NOMO-1 (cell line): ENCODE data around the gene CYB5R3.
"Not testable (repeated sequence)": the region's sequence is repeated elsewhere in the genome, so short reads cannot be mapped to it uniquely, and the experiment has no call there.

Source experiments
- DNase-seq, 2 experiments: peaks; one replicate each; lab custom pipeline; 2025; ENCODE audit not compliant: unreplicated experiment in 2 of 2; lab: John Stamatoyannopoulos, UW

The CYB5R3 gene

GRCh38 chr22:42608136-42608822 is 40.9 kb downstream of the CYB5R3 start:
- no peak for DNase-seq

DNA sequence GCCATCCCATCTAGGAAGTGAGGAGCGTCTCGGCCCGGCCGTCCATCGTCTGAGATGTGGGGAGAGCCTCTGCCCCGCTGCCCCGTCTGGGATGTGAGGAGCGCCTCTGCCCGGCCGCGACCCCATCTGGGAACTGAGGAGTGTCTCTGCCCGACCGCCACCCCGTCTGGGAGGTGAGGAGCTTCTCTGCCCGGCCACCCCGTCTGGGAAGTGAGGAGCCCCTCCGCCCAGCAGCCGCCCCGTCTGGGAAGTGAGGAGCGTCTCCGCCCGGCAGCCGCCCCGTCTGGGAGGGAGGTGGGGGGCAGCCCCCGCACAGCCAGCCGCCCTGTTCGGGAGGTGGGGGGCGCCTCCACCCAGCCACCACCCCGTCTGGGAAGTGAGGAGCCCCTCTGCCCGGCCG is 41.6 kb downstream of the CYB5R3 start:
- DNase-seq, result not testable (repeated sequence)

- DNase-seq, result no peak
Observed at GRCh38 chr22:42604403-42604802, 44.8 kb downstream of the CYB5R3 start.

DNA sequence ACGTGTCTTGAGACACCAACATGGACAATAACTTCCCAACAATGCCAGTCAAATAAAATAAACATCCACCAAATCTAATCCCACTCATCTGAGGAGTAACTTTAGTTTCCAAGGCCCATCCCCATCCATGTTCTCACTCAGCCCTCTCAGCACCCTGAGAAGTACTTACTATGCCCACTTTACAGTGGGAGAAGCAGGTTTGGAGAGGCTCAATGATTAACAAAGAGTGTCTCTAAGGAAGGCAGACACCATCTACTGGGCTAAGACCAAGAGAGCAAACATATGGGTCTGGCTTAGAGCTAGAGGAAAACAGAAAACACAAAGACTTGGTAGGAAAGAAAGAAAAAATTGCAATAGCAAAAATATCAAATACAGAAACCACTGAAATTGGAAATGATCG is 45.8 kb downstream of the CYB5R3 start:
- no peak for DNase-seq

DNA sequence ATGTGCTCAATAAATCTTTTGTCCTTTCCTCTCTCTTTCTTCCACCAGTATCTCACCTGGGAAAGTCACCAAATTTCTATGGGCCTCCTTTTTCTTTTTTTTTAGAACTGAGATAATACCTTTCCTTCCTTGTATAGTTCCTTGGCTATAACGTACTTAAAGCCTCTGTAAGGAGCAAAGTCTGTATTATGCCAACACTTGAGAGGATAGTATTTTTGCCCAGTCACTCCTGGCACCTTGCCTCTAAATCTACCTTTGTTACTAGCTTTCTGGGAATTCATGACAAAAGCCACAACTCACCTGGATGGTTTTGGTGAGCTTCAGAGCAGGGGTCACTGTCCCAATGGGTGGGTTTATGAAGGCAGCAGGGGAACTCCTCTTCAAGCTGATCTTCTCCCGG is 46.7 kb downstream of the CYB5R3 start:
- DNase-seq, result no peak

GRCh38 chr22:42601879-42602465 is 47.2 kb downstream of the CYB5R3 start:
- DNase-seq, result no peak

- no peak for DNase-seq
Observed at GRCh38 chr22:42596863-42597530, 52.2 kb downstream of the CYB5R3 start.

GRCh38 chr22:42596336-42596735 is 52.9 kb downstream of the CYB5R3 start:
- DNase-seq, result no peak

DNA sequence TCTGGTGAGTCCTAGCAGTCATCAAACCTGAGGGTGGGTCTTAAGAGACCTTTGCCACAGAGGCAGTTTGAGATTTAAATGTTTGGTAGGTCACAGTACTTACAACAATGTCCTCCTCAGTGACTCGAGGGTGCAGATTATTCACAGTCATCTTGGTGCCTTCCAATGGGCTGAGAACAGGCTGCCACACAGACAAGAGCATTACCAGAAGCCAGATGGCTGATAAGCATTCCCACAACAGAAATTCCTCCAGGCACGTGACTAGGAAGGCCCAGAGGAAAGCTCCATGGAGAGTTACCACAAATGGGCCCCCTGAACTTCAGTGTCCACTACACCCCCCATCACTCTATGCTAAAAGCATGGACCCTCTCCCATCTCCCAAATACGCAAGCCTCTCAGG is 53.8 kb downstream of the CYB5R3 start:
- no peak for DNase-seq

GRCh38 chr22:42591987-42592386 is 57.2 kb downstream of the CYB5R3 start:
- DNase-seq, result no peak

GRCh38 chr22:42587588-42588175 is 61.5 kb downstream of the CYB5R3 start:
- peak in 1 of 2 experiments; percentile 19 for DNase-seq

DNA sequence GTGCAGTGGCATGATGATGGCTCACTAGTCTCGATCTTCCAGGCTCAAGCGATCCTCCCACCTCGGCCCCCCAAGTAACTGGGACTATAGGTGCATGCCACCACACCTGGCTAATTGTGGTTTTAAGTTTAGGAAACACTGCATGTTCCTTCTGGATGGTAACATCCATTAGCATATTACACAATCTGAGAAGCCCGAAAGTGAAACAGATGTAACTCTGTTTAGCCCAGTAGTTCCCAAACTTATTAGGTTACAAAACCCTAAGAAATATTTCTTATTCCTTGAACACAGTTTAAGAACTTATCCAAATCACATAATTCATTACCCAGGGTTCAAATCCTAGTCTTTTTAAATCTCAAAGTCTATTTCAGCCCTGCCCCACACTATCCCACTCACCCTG is 62.8 kb downstream of the CYB5R3 start:
- DNase-seq, result peak in 1 of 2 experiments; percentile 17

DNA sequence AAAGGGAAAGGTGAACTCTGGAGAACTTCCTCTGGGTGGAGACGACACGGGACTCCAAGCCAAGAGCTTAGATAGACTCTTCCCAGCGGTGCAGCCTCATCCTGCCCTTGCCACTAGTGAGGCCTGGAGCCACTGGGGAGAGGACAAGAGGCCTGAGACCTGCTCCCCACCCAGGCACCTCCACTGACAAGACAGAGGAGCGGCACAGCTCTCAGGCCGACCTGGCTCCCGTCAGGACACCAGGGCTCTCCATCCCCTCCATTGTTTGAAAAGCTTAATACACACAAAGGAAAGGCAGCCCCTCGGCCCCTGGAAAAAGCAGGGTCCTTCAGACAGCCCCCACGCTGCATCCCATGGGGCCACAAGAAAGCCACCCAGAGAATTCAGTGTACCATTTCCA is 64.1 kb downstream of the CYB5R3 start:
- no peak for DNase-seq

DNA sequence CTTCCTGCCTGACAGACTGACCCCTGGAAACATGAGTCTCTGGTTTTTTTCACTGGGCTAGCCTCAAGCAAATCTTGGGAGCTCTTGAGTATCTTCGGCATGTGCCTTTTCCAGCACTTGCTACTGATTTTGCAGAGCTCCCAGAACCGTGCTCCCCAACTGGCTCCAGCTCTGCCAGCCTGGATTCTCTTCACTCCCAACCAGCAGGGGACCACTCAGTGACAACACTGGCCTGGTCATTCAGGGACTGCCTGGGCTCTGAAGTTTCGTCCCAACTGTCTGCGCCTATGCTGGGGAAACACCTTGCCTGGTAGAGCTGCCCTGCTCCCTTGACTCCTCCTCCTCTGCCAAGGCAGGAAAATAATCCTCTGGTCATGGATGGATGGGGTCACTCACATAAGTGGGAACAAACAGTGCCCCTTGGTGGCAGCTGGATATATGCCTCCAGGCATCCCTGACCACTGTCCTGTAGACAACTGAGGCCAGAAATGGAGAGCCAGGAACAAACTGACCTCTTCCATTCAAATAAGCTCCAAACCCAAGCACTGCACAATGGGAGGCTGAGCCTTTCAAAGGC is 64.7 kb downstream of the CYB5R3 start:
- no peak for DNase-seq

- DNase-seq, result no peak
Observed at GRCh38 chr22:42582987-42583386, 66.2 kb downstream of the CYB5R3 start.

GRCh38 chr22:42581762-42582716 is 67.2 kb downstream of the CYB5R3 start:
- peak; percentile 58 to 74 for DNase-seq

GRCh38 chr22:42581194-42581761 is 67.9 kb downstream of the CYB5R3 start:
- DNase-seq, result not testable (repeated sequence)

DNA sequence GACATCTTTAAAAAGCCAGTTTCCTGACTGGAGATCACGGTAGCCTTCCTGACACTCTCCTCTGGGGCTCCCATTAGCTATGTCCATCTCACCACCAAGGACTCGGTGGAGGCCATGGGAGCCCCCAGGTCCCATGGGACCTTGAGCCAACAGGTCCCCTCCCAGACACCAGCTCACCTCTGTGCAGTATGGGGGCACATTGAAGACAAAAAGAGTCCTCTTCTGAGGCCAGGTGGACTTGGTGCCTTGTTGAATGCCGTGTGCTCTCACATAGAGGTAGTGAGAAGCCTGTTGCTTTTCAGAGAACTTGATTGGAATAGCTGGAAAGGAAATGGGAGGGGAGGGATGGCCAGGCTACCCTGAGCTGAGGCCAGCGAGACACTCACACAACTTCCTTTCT is 69.2 kb downstream of the CYB5R3 start:
- not testable (repeated sequence) for DNase-seq

GRCh38 chr22:42577623-42578240 is 71.5 kb downstream of the CYB5R3 start:
- no peak for DNase-seq
